Neural cell (in vitro differentiated cells): ENCODE results near the gene NFAT5. TPM values are rescaled to one million over a fixed set of nuclear protein-coding genes. Genes with fewer than 3 reads are reported as not detected.

Experiments
- H2AFZ ChIP-seq: fragments of 200-600, 300-800 bp; sonication (generic), shearing (Covaris generic); 2 replicates; pipeline ENCODE4 v1.6.0; 2014; ENCODE audit warnings: low read depth, mild to moderate bottlenecking, antibody characterized with exemption, low read length, moderate library complexity
- H3F3A ChIP-seq: fragments of 200-600 bp; shearing (Covaris generic); 2 replicates; pipeline ENCODE4 v1.6.1; 2016; ENCODE audit warnings: mild to moderate bottlenecking, moderate library complexity, mixed read lengths, antibody characterized with exemption, low read length; ENCODE audit not compliant: insufficient read depth, poor library complexity, severe bottlenecking
- H3K27ac ChIP-seq: fragments of 200-600, 300-800 bp; sonication (generic), shearing (Covaris generic); 2 replicates; pipeline ENCODE4 v1.5.1; 2014; ENCODE audit warnings: mild to moderate bottlenecking, low read length, moderate library complexity
- H3K27me3 ChIP-seq: fragments of 300-800, 200-600 bp; sonication (generic), shearing (Covaris generic); 2 replicates; pipeline ENCODE4 v1.6.0; 2014; ENCODE audit warnings: mild to moderate bottlenecking, low read depth, low read length, moderate library complexity; ENCODE audit not compliant: insufficient read depth
- H3K36me3 ChIP-seq: fragments of 300-800, 200-600 bp; sonication (generic), shearing (Covaris generic); 2 replicates; pipeline ENCODE4 v1.5.1; 2014; ENCODE audit warnings: mild to moderate bottlenecking, antibody characterized with exemption, low read length, moderate library complexity; ENCODE audit not compliant: insufficient read depth
- H3K4me2 ChIP-seq: fragments of 300-800, 200-600 bp; sonication (generic), shearing (Covaris generic); 2 replicates; pipeline ENCODE4 v1.6.0; 2014; ENCODE audit warnings: mild to moderate bottlenecking, low read length
- H3K4me3 ChIP-seq: fragments of 300-800, 200-600 bp; sonication (generic), shearing (Covaris generic); 2 replicates; pipeline ENCODE4 v1.5.1; 2014; ENCODE audit warnings: mild to moderate bottlenecking, low read length, moderate library complexity
- H3K79me2 ChIP-seq: fragments of 200-600 bp; shearing (Covaris generic); replicated peaks from 2 replicates; pipeline ENCODE4 v1.6.0; 2014; ENCODE audit warnings: mild to moderate bottlenecking, low read length, moderate library complexity; ENCODE audit not compliant: insufficient read depth
- H3K9ac ChIP-seq: fragments of 300-800, 200-600 bp; sonication (generic), shearing (Covaris generic); 2 replicates; pipeline ENCODE4 v1.6.1; 2016; ENCODE audit warnings: mild to moderate bottlenecking, low read length, mixed read lengths
- H3K9me2 ChIP-seq: fragments of 200-600 bp; shearing (Covaris generic); 2 replicates; pipeline ENCODE4 v1.6.1; 2016; ENCODE audit warnings: mild to moderate bottlenecking, low read length, mixed read lengths; ENCODE audit not compliant: insufficient read depth
- H3K9me3 ChIP-seq: fragments of 200-600, 300-800 bp; sonication (generic), shearing (Covaris generic); 2 replicates; pipeline ENCODE4 v1.6.1; 2016; ENCODE audit warnings: mild to moderate bottlenecking, mixed run types, low read length, moderate library complexity, mixed read lengths
- H4K20me1 ChIP-seq: fragments of 200-600 bp; shearing (Covaris generic); 2 replicates; pipeline ENCODE4 v1.6.1; 2016; ENCODE audit warnings: mild to moderate bottlenecking, mixed run types; ENCODE audit not compliant: insufficient read depth
- CTCF ChIP-seq: fragments of 450-650 bp; IDR thresholded peaks from 2 replicates; pipeline ENCODE4 v1.5.1; 2014; ENCODE audit warnings: antibody characterized with exemption, mild to moderate bottlenecking, moderate library complexity; ENCODE audit not compliant: poor library complexity, severe bottlenecking
- EP300 ChIP-seq: fragments of 450-650 bp; conservative IDR thresholded peaks from 2 replicates; pipeline ENCODE4 v1.6.1; 2014; ENCODE audit warnings: antibody characterized with exemption, mild to moderate bottlenecking, moderate library complexity; ENCODE audit not compliant: poor library complexity, severe bottlenecking
- EZH2 ChIP-seq: fragments of 200-600, 300-800 bp; shearing (Covaris generic), sonication (generic); IDR thresholded peaks from 2 replicates; pipeline ENCODE4 v1.6.1; 2014; ENCODE audit warnings: antibody characterized with exemption, low read length, borderline replicate concordance, mild to moderate bottlenecking; ENCODE audit not compliant: insufficient read depth, poor library complexity, severe bottlenecking
- MXI1 ChIP-seq: fragments of 450-650 bp; conservative IDR thresholded peaks from 2 replicates; pipeline ENCODE4 v1.6.1; 2014; ENCODE audit warnings: antibody characterized with exemption, mild to moderate bottlenecking; ENCODE audit not compliant: poor library complexity, severe bottlenecking
- POLR2AphosphoS5 ChIP-seq: IDR thresholded peaks from 2 replicates; pipeline ENCODE4 v1.6.1; 2012
- RAD21 ChIP-seq: fragments of 450-650 bp; conservative IDR thresholded peaks from 2 replicates; pipeline ENCODE4 v1.6.1; 2014; ENCODE audit warnings: antibody characterized with exemption, mild to moderate bottlenecking, moderate library complexity
- REST ChIP-seq: IDR thresholded peaks from 2 replicates; pipeline ENCODE4 v1.6.1; 2012; ENCODE audit warnings: borderline replicate concordance
- SMC3 ChIP-seq: fragments of 450-650 bp; conservative IDR thresholded peaks from 2 replicates; pipeline ENCODE4 v1.6.1; 2014; ENCODE audit warnings: antibody characterized with exemption, mild to moderate bottlenecking, moderate library complexity; ENCODE audit not compliant: poor library complexity
- TAF1 ChIP-seq: IDR thresholded peaks from 2 replicates; pipeline ENCODE4 v1.6.1; 2012; ENCODE audit warnings: low read depth
- polyA plus RNA-seq: library from polyadenylated mRNA; depleted of rRNA; stranded (reverse); fragments of >200 nt; gene quantifications from 2 replicates; pipeline ENCODE4 v1.2.3, GENCODE V29; 2014

Gene NFAT5
- polyA plus RNA-seq, 1 donor from 2014 or later: 9.2 TPM

- no peak for TF ChIP-seq EZH2
- no peak for TF ChIP-seq MXI1
- TF ChIP-seq TAF1: no peak
- TF ChIP-seq RAD21: no peak
- TF ChIP-seq CTCF: no peak
- no peak for TF ChIP-seq POLR2AphosphoS5
- no peak for TF ChIP-seq REST
- TF ChIP-seq EP300: no peak
- no peak for TF ChIP-seq SMC3
- H3K27ac ChIP-seq: no peak overlapping the region
- no peaks in the 10 kb centered on the region for H3K9me3 ChIP-seq
- H3K79me2 ChIP-seq: no peaks in the 10 kb centered on the region
- H4K20me1 ChIP-seq: no peaks in the 10 kb centered on the region
- H3K36me3 ChIP-seq: no peaks in the 10 kb centered on the region
- no peaks in the 10 kb centered on the region for H3F3A ChIP-seq
- no peak overlapping the region for H2AFZ ChIP-seq
- H3K4me2 ChIP-seq: no peak overlapping the region
- H3K9ac ChIP-seq: no peak overlapping the region
- H3K4me3 ChIP-seq: no peak overlapping the region
- no peaks in the 10 kb centered on the region for H3K9me2 ChIP-seq
- no peaks in the 10 kb centered on the region for H3K27me3 ChIP-seq
These were observed 114.6 kb downstream of the NFAT5 start for GRCh38 chr16:69680358-69680757.

GRCh38 chr16:69688589-69688988 lies 122.8 kb downstream of the NFAT5 start:
- H3K27ac ChIP-seq: no peak overlapping the region
- H3K4me3 ChIP-seq: no peak overlapping the region
- no peak overlapping the region for H2AFZ ChIP-seq
- no peak overlapping the region for H3K4me2 ChIP-seq
- H3K9ac ChIP-seq: no peak overlapping the region
- H4K20me1 ChIP-seq: no peaks in the 10 kb centered on the region
- H3K36me3 ChIP-seq: no peaks in the 10 kb centered on the region
- H3K79me2 ChIP-seq: no peaks in the 10 kb centered on the region
- TF ChIP-seq SMC3 (no peak), MXI1 (no peak), EP300 (no peak), EZH2 (no peak), RAD21 (no peak), TAF1 (no peak), REST (no peak), CTCF (no peak), POLR2AphosphoS5 (no peak)
- H3K9me2 ChIP-seq: no peaks in the 10 kb centered on the region
- no peaks in the 10 kb centered on the region for H3K27me3 ChIP-seq
- H3K9me3 ChIP-seq: no peaks in the 10 kb centered on the region
- no peaks in the 10 kb centered on the region for H3F3A ChIP-seq
